GM18507 (cell line): Measurements from ENCODE around the gene FARP1.

Source experiments
- DNase-seq: peaks from one replicate; pipeline ENCODE4 v3.0.0; 2011; ENCODE audit warnings: low read depth; ENCODE audit not compliant: insufficient read length; ENCODE audit errors: extremely low spot score
- FAIRE-seq: peaks from 2 replicates; lab custom pipeline; 2011; peaks lifted over from hg19 to GRCh38; lab: Jason Lieb, UNC

The FARP1 gene

DNA sequence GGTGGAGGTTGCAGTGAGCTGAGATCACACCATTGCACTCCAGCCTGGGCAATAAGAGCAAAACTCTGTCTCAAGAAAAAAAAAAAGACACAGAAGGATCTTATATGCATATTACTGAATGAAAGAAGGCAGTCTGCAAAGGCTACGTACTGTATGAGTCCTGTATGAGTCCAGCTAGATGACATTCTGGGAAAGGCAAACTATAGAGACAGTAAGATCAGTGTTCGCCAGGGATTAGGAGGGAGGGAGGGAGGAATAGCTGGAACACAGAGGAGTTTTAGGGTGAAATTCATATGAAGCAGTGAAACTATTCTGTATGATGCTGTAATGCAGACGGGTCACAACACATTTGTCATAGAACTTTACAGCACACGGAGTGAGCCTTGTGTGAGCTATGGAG, 200.1 kb downstream of the FARP1 start:
- no peak for FAIRE-seq

DNA sequence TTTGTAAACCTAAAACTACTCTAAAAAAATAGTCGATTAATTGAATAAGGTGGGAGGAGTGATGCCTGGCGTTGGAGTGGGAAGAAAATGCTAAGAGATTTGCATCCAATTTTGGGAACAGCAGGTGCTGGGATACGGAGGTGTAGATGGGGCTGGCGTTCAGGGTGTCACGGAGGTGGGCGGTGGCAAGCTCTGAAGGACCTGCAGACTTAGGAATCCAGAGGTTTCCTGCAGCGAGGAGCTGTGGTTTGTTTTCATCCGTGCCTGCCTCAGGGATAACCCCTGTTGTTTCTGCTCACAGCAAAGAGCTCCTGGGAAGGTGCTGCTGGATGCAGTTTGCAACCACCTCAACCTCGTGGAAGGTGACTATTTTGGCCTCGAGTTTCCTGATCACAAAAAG, 200.6 kb downstream of the FARP1 start:
- FAIRE-seq (no peak), DNase-seq (no peak)

More for the DNA sequence above, 200.1 kb downstream of the FARP1 start:
- no peak for DNase-seq

DNA sequence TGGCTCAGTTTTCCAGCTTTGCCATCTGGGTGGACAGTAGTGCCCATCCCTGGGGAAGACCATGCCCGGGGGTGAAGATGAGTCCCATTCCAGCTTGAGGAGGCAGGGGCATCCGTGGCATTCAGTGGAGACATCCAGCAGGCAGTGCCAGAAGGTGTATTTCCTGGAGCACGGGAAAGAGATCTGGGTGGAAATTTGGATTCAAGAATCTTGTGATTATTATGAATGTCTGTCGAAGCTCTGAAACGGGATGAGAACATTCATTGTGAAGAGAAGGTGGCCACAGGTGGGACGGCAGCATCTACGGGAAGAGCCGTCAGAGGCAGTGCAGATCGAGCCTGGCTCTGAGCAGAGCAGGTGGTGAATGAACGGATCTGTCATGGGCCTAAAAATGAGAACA, 201.5 kb downstream of the FARP1 start:
- no peak for FAIRE-seq
- DNase-seq: no peak

DNA sequence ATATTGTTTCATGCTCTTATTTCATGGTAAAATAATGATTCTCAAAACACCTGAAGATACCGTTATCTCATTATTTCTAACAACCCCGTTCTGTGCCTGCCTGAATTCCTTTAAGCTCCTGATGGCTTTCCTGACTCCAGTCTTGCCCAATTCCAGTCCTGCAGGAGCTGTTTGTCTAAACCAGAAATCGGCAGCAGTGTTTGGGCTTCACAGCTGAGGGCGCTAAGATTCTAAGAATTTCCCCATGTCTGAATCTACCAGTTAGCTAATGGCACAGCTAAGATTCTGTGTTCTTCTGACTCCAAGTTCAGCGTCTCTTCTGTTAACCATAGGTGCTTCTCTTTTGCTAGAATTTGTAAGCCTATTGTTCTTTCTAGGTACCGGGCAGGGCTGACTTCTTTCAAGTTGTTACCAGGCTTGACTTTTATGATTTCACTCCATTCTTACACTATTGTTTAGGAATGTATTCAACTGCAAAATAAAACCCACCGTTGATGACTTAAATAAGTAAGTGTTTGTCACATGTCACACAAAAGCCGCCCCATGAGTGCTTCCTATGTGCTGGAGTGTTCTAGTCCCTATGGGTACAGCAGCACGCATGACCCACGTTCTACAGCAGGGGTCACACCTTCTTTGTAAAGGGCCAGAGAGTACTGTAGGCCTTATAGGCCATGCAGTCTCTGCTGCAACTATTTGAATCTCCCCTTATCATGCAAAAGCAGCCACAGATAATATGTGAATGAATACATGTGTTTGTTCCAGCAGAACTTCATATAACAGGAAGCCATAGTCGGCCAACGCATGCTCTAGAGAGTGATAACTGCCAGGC, 202.4 kb downstream of the FARP1 start:
- no peak for FAIRE-seq
- DNase-seq: no peak

DNA sequence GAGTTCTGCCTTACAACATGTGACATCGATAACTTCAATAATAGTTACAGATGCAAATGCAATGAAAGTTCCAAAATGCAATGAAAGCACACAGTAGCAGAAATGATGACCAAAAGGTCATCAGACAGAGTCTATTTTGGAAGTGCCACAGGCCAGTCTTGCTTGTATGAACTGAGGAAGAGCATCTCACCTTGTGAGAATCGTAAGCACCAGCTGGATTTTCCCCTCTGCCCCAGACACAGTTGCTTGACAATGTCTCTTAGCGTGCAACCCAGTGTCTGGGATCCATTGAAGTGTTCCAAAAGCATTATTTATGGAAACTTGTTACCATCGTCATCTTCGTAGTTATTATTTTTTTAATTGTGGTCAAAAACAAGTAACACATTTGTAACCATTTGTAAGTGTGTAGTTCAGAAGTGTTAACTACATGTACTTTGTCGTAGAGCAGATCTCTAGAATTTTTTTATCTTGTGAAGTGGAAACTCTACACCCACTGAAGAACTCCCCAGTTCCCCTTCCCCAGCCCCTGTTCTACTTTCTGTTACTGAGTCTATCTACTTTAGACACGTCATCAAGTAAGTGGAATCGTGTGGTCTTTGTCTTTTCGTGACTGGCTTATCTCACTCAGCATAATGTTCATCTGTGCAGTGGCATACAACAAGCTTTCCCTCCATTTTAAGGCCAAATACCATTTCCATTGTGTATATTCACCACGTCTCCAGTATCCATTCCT, 204.2 kb downstream of the FARP1 start:
- no peak for FAIRE-seq

DNA sequence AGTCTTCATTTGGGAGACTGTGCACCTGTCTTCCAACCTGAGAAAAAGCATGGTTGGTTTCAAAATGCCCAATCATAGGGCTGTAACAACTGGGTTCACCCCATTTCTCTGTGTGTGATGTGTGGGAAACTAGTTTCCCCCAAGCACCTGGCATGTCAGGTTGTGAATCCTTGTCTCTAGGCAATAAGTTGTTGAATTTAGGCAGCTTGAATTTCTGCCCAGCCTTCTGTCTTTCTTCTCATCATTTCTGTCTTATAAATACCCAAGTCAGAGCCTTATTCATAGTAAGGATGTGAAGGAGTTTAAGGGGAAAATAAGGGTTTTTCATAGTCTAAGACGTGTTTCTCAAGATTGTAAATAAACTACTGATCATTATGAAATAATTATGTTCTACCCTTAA, 204.9 kb downstream of the FARP1 start:
- DNase-seq: no peak
- FAIRE-seq: no peak

More for the DNA sequence above, 204.2 kb downstream of the FARP1 start:
- DNase-seq: no peak

DNA sequence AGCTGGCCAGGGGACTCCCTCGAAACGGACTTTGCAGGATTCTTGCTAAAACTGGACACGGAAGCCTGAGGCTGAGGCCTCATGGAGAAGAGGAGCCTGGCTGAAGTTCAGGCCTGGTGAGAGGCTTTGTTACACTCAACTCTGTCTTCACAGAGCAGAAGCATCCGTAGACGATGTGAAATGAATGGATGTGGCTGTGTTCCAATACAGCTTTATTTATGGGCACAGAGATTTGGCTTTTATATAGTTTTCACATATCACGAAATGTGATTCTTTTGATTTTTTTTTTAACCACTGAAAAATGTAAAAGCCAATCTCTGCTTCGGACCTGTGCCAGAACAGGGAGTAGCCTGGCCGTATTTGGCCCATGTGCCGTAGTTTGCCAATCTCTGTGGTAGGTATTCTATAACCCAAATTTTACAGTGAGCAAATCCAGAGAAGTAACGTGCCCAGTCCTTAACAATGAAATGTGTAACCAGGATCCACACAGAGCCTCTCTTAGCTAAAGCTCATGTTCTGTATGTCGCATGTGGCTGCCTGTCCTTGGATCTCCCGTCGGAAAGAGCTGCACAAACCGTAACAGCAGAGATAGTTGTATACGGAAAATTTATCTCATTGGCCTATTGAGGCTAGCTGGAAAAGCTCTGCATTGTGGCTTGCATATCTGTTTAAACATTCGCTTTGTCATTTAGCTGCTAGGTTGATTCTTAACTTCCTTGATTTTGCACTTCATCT, 205.7 kb downstream of the FARP1 start:
- no peak for DNase-seq
- FAIRE-seq: no peak

DNA sequence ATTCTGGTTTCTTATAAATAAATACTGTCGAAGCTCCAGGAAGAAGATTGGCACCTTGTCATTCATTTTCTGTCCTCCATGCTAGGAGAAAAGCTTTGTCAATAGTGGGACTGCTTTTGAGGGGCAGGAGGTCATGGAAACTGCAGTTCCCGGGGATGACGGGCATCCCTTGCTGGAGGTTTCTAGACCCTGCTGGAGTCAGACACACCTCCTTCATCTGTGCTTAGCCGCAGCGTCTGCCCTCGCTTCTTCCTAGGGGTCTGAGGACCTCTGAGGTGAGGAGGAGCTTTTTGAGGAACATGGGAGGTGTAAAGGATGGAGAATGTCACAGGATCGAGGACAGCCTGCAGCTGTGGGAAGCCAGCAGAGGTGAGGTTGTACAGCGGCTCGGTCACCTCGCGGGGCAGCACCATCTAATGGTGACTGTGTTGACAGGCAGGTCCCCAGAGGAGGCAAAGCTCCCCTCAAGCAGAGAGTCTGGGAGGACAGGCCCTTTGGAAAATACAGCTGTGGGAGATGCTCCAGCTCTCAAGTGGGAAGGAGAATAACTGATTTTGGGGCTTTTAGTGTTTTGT, 206.9 kb downstream of the FARP1 start:
- no peak for DNase-seq
- FAIRE-seq: no peak

DNA sequence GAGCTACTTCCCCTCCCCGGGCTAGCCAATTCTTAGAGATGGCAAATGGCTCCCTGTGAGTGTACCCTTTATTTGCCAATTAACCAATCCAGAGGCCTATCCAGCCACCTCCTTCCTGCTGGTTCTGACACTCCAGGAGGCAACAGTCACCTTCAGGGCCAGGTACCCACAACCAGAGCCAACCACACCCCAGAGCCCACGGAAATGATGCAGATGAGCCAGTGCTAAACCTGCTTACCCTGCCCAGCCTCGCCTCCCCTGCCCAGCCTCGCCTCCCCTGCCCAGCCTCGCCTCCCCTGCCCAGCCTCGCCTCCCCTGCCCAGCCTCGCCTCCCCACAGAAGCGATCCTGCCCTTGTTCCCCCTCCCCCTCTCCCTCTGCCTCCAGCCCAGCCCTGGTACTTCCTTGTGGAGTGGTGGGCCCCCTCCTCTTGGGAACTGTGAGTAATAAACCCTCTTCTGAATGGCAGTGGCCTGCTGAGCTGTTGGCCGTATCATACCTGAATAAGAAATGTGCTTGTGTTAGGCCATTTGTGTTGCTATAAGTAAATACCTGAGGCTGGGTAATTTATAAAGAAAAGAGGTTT, 207.9 kb downstream of the FARP1 start:
- FAIRE-seq (no peak), DNase-seq (no peak)

DNA sequence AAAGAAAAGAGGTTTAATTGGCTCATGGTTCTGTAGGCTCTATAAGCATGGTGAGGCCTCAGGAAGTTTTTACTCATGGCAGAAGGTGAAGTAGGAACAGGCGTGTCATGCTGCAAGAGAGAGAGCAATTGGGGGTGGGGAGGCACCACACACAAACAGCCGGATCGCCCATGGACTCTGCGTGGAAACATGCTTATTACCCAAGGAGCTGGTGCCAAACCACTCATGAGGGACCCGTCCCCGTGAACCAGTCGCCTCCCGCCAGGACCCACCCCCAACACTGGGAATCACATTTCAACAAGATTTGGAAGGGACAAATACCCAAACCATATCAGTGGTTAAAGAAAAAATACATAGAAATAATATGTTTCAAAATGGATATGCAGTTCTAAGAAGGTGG, 208.7 kb downstream of the FARP1 start:
- FAIRE-seq (no peak), DNase-seq (no peak)

DNA sequence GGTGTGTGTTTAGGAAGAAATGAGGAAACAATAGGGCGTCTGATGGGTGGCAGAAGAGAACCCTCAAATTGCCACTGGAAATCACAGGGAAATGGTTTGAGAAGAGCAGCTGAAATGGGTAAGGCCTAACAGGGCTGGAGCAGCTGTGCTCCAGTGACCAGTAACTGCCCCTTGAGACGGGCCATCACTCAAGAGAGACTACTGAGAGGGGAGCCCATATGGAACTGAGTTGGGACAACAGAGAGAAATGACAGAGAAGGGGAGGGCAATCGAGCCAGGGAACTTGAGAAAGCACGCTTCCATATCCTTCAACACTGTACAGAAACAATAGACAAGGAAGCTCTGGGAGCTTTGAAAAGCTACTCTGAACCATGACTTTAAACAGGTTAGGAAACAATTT, 209.3 kb downstream of the FARP1 start:
- no peak for FAIRE-seq
- DNase-seq: no peak

DNA sequence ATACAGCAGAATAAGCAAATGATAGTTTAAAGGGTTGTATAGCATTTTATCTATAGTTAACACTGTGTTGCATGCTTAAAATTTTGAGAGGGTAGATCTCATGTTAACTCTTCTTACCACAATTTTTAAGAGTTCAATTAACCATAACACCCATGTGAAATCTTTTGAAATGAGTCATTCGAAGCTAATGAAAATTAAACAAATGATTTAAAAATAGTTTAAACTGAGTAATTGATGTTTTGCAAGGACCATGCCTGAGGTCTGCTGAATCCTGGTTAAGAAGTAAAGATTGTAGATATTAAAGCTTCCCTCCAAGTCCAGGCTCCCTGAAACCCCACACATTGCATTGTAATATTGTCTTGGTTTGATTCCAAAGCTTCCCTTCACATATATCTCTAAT, 210.9 kb downstream of the FARP1 start:
- no peak for FAIRE-seq
- no peak for DNase-seq

DNA sequence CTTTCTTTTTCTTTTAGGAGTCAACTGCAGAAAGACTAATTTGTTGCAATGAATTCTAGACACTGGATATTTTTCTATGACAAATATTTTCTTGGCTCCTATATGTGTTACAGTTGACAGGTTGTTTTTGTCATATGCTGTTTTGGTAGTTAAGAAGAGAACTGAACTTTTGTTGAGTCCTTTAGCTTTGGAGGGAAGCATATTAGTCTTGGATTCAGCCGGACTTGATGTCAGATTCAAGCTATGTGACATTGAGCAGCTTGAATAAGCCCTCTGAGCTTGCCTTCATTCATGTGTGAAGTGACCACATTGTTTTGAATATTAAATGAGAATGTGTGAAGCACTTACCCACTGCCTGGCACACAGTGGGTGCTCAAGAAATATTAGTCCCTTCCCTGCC, 216.0 kb downstream of the FARP1 start:
- FAIRE-seq (no peak), DNase-seq (no peak)

DNA sequence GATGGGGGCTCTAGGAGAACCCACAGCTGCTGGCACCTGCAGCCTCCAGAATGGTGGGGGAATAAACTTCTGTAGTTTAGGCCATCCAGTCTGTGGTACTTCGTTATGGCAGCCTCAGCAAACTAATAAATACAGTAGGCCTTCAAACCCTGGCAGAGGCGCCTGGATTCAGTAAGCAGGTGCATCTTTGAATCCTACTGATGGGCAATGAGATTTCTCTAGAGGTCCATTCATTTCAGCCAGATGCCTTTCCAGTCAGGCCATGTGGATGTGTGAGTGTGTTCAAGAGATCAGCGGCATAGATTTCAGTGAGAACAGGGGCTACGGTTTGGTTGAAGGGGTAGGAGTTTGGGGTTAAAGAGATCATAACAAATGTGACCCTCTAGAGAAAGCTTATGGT, 217.7 kb downstream of the FARP1 start:
- FAIRE-seq: no peak
- no peak for DNase-seq

DNA sequence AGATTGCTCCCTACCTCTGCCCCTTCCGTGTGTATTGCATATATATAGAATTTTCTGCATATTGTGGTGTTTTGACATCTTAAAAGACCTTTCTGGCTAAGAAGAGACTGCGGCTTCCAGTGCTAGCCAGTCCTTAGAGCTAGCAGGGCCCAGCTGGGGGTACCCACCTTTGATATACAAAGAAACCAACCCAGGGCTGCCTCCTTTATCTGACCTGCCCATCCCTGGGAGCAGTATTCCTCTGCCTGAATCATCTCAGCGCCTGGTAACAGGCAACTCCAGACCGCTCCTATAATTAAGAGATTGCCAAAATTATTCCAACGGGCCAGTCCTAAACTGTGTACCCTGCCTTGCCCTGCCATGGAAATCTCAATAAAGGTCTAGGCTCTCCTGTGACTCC, 220.4 kb downstream of the FARP1 start:
- DNase-seq (no peak), FAIRE-seq (no peak)

DNA sequence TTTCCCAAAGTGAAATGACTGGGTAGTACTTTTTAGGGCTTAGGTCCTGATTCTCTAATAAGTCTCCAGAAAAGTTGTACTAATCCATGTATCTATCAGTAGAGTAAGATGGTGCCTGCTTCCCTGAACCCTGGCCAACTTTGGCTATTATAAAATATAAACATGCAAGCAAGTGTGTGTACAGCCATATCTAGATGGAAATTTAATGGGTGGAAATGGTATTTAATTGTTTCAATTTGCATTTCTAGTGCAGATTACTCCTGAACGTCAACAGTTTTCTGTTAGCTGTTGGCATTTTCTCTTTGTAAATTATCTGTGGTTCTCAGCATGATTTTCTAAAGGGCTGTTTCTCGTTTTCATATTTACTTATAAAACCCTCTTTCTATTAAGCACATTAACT, 221.3 kb downstream of the FARP1 start:
- FAIRE-seq (no peak), DNase-seq (no peak)

DNA sequence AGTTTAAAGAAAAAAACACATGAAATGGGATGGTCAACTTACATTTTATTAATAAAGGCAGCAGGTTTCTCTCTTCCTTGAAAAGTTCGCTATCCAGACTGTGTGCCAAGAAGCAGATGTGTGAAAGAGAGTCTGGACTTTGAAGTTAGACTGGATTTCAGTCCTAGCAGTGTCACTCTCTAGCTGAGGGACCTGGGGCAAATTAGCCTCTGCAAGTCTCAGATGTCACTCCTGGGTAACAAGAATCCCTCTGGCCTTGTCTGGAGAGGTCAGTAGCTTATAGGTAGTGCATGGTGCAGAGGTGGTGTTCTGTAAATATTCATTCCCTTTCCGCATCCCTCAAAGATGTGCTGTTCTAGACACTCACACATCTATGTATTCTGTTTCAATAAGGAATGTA, 221.8 kb downstream of the FARP1 start:
- FAIRE-seq: no peak
- DNase-seq: no peak

DNA sequence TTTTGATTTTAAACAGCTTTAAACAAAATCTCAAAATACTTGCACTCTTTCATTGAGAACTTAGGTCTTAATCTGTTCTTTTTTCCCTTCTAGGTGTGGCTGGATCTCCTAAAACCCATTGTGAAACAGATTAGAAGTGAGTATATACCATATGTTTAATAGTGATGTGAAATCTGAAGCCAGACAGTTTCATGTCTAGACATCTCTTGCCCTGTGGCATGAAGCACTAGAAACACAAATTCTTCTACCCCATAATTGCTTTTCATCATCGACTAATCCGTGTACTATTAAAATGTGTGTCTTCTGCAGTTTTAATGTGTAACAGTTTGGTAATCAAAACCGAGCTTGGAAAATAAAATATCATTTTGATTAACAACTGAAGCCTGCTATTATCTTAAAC, 222.4 kb downstream of the FARP1 start:
- FAIRE-seq (no peak), DNase-seq (no peak)

DNA sequence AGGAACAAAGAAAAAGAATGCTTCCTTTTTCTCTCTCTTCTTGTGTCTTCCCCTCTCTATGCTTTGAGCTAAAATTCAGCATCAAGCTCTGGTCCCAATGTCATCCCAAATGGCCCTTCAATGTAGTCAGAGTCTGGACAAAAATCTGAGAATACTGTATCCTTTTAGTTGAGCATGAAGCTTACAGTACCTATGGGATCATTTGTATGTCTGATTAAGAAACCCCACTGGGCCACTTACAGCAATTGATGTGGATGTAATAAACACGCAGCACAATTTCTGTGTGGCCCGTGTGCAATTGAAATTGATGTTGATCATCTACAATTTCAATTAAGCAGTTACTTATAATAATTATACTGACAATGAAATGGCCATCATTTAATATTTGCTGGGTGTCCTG, 223.1 kb downstream of the FARP1 start:
- FAIRE-seq: no peak
- DNase-seq: no peak

DNA sequence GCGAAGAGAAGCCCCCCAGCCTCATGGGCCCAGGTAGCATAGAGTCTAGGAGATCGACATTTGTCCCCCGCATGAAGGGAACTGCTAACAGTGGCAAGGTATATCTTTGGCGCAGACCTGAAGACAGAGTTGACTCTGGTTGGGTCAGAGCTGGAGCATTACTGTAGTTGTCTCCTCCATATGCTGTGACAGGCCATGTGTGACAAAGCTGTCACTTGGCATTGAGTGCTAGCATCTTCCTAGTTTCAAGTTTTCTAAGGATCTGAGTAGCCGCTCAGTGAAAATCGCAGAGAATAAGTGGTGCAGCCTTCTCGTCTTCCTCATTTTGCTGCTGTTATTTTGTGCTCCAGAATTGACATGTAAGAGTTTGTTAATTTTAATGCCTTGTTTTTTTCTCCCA, 223.5 kb downstream of the FARP1 start:
- DNase-seq: no peak
- FAIRE-seq: no peak
